ENCODE measurements around the gene POLR3B.
"Not testable (repeated sequence)": the region's sequence is repeated elsewhere in the genome, so short reads cannot be mapped to it uniquely, and the experiment has no call there.

The POLR3B gene

GRCh38 chr12:106378788-106379187 lies 21.2 kb downstream of the POLR3B start:
- no peak for DNase-seq (ENCODE audit: low read depth)
- no peak overlapping the region for H3K4me3 ChIP-seq (ENCODE audit: low read depth, low read length)
- no peak for TF ChIP-seq CTCF (conservative IDR thresholded peaks at IDR 0.05; ENCODE audit: low read depth, low read length)

GRCh38 chr12:106380954-106381353 lies 23.4 kb downstream of the POLR3B start:
- no peak for TF ChIP-seq CTCF (conservative IDR thresholded peaks at IDR 0.05; ENCODE audit: low read depth, low read length)
- no peak for DNase-seq (ENCODE audit: low read depth)
- H3K4me3 ChIP-seq (ENCODE audit: low read depth, low read length), result no peak overlapping the region

GRCh38 chr12:106381866-106382265 lies 24.3 kb downstream of the POLR3B start:
- not testable (repeated sequence) for H3K4me3 ChIP-seq (ENCODE audit: low read depth, low read length); DNase-seq (ENCODE audit: low read depth)

- TF ChIP-seq CTCF (conservative IDR thresholded peaks at IDR 0.05; ENCODE audit: low read depth, low read length), result no peak
- H3K4me3 ChIP-seq (ENCODE audit: low read depth, low read length), result no peak overlapping the region
- DNase-seq (ENCODE audit: low read depth), result peak; percentile 46
These were observed 29.4 kb downstream of the POLR3B start for GRCh38 chr12:106386813-106387535.

- H3K4me3 ChIP-seq (ENCODE audit: low read depth, low read length), result no peak overlapping the region
- DNase-seq (ENCODE audit: low read depth), result no peak
- TF ChIP-seq CTCF (conservative IDR thresholded peaks at IDR 0.05; ENCODE audit: low read depth, low read length), result no peak
These were observed 30.4 kb downstream of the POLR3B start for GRCh38 chr12:106387848-106388377.

GRCh38 chr12:106389151-106389550 lies 31.6 kb downstream of the POLR3B start:
- no peak overlapping the region for H3K4me3 ChIP-seq (ENCODE audit: low read depth, low read length)
- no peak for DNase-seq (ENCODE audit: low read depth)
- no peak for TF ChIP-seq CTCF (conservative IDR thresholded peaks at IDR 0.05; ENCODE audit: low read depth, low read length)

GRCh38 chr12:106392759-106393158 lies 35.2 kb downstream of the POLR3B start:
- no peak for DNase-seq (ENCODE audit: low read depth)
- TF ChIP-seq CTCF (conservative IDR thresholded peaks at IDR 0.05; ENCODE audit: low read depth, low read length), result no peak

More at GRCh38 chr12:106392759-106393158, 35.2 kb downstream of the POLR3B start:
- no peak overlapping the region for H3K4me3 ChIP-seq (ENCODE audit: low read depth, low read length)
